Measurements from ENCODE around the gene HMCN2. TPM values are rescaled to one million over a fixed set of nuclear protein-coding genes. Genes with fewer than 3 reads are reported as not detected.

Gene HMCN2
- total and polyA plus RNA-seq, 8 donors, result 0.31 to 3.9 (median 0.68) TPM

GRCh38 chr9:130229759-130230158 is 35.8 kb upstream of the HMCN2 start:
- intact Hi-C loops (cut with DNase I), result loop anchor here in 1 of 2 donors (10.0 kb wide), 1 partner anchor 105 kb away; no protein-coding TSS in a partner anchor
- ATAC-seq (no peak), DNase-seq (no peak)
- no peak for TF ChIP-seq CTCF (IDR thresholded peaks at IDR 0.05)
- H3K27ac ChIP-seq, result no peak overlapping the region
- H3K27me3 ChIP-seq, result no peaks in the 10 kb centered on the region
- H3K4me1 ChIP-seq, result no peaks in the 10 kb centered on the region
- H3K36me3 ChIP-seq, result no peaks in the 10 kb centered on the region
- H3K9me3 ChIP-seq, result peaks cover 0 to 16% of the 10 kb centered on the region in 2 donors
- no peak overlapping the region for H3K4me3 ChIP-seq

- Histone ChIP-seq H3K4me3 (no peak overlapping the region), H3K27ac (no peak overlapping the region), H3K27me3 (no peaks in the 10 kb centered on the region), H3K4me1 (no peaks in the 10 kb centered on the region), H3K9me3 (peaks cover 0 to 16% of the 10 kb centered on the region in 2 donors), H3K36me3 (no peaks in the 10 kb centered on the region)
- DNase-seq, result no peak
- TF ChIP-seq CTCF (IDR thresholded peaks at IDR 0.05), result no peak
- no peak for ATAC-seq
- intact Hi-C loops (cut with DNase I), result loop anchor here in 1 of 2 donors (10.0 kb wide), 1 partner anchor 106 kb away; no protein-coding TSS in a partner anchor
Observed at GRCh38 chr9:130230631-130231030, 34.9 kb upstream of the HMCN2 start.

DNA sequence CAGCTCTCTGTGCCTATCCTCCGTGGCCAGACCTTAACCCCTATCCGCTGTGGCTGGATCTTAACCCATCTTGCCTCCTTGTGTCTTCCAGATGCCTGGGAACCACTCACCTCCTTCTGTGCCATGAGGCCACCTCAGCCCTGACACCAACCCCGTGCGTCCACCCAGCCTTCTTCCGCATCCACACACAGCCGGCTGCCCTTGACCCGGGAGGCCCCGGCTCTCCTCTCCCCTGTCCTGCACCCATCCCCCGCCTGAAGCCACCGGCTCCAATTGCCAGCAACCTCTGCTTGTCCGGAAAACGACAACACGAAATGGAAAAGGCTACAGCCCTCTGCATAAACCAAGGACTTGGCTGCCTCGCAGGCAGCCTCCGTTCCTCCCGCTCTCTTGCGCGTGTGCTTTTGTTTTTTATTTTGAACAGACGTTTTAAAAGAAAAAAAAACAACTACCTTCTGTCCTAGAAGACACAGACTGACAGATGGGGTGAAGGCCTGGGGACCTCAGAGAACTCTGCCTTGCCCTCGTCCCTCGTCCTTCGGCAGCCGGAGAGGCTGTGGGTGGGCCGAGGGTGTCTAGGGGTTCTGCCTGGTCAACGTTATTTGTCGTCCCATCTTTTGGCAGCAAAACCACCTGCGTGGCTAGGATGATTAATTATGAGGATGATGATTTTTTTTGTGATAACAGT is 32.5 kb upstream of the HMCN2 start:
- Histone ChIP-seq H3K27me3 (no peaks in the 10 kb centered on the region), H3K4me3 (no peak overlapping the region), H3K9me3 (peaks cover 0 to 6% of the 10 kb centered on the region in 2 donors), H3K4me1 (peaks cover 0 to 14% of the 10 kb centered on the region in 2 donors), H3K36me3 (no peaks in the 10 kb centered on the region), H3K27ac (no peak overlapping the region)
- no peak for ATAC-seq
- intact Hi-C loops (cut with DNase I), result loop anchor here in 1 of 2 donors (10.0 kb wide), 1 partner anchor 108 kb away; no protein-coding TSS in a partner anchor
- TF ChIP-seq CTCF (IDR thresholded peaks at IDR 0.05), result no peak
- no peak for DNase-seq

DNA sequence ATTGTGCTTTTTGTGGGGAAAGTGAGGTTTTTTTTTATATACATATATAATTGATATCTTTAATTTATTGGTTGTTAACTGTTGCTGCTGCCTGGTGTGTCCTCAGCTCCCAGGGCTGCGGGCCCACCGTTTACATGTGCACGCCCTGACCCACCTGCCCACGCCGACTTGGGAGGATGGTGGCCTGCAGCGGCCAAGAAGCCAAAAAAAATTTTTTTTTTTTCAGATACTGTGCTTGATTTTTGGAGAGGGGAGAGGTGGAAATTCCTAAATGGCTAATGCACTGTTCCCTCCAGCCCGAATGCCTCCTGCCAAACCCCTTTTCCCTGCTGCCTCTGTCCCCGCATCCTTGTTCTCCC is 32.0 kb upstream of the HMCN2 start:
- no peaks in the 10 kb centered on the region for H3K36me3 ChIP-seq
- H3K27me3 ChIP-seq, result no peaks in the 10 kb centered on the region
- peaks cover 0 to under 1% of the 10 kb centered on the region in 2 donors for H3K9me3 ChIP-seq
- DNase-seq, result no peak
- no peak overlapping the region for H3K27ac ChIP-seq
- intact Hi-C loops (cut with DNase I), result loop anchor here in 1 of 2 donors (10.0 kb wide), 1 partner anchor 109 kb away; no protein-coding TSS in a partner anchor
- no peak for TF ChIP-seq CTCF (IDR thresholded peaks at IDR 0.05)
- H3K4me1 ChIP-seq, result peaks cover 0 to 14% of the 10 kb centered on the region in 2 donors
- H3K4me3 ChIP-seq, result no peak overlapping the region
- no peak for ATAC-seq

DNA sequence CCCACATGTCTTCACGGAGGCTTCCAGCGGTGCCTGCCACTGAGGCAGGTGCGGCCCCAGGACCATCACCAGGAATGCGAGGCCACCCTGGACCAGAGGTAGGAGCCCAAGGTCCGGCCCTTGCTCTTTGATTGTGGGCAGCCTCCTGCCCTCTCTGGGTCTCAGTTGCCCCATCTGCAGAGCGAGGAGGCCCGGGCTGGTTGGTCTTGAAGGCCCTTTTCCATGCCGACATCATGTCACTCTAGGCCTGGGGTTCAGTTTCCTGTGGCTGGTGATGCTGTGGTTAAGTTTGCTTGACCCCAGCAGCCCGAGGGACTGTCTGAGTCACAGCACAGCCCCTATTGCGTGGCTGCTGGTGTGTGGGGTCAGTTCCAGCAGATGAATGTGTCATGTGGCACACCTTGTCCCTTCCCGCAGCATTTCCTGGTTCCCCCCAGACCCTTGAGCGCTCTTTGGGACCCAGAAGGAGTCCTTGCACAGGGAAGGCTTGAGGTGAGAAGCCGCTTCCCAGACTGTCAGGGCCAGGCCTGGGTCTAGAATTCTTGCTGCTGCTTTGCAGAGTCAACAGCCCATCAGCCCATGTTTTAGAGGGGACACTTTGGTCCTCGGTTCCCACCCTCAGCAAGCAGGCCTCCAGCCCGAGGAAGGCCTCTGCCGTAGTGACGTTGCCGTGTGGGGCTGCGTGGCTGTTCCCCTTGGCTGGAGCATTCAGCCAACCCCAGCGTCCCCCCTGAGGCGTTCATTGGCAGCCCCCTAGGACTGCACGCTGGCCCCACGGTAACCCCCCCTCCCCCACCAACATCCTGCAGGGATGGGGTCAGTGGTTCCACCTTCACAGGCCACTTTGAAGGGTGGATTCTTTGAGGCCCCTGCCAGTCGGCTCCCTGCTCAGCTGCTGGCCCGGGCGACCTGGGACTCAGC is 31.0 kb upstream of the HMCN2 start:
- intact Hi-C loops (cut with DNase I), result loop anchor here (5.0 to 10.0 kb wide), 2 partner anchors 110 to 127 kb away; no protein-coding TSS in a partner anchor
- Histone ChIP-seq H3K36me3 (no peaks in the 10 kb centered on the region), H3K4me1 (peaks cover 0 to 14% of the 10 kb centered on the region in 2 donors), H3K27ac (no peak overlapping the region), H3K27me3 (no peaks in the 10 kb centered on the region), H3K9me3 (no peaks in the 10 kb centered on the region), H3K4me3 (no peak overlapping the region)
- no peak for TF ChIP-seq CTCF (IDR thresholded peaks at IDR 0.05)
- ATAC-seq, result no peak
- no peak for DNase-seq

Measured in left lung (tissue), 10 donors.